ENCODE results near the gene SYNPO. TPM values are rescaled to one million over a fixed set of nuclear protein-coding genes. Genes with fewer than 3 reads are reported as not detected.

Gene SYNPO
- polyA plus RNA-seq, 1 donor (not counting 4 experiments of a cell fraction or from before 2014, with no cell fraction given), result 6.0 TPM

DNA sequence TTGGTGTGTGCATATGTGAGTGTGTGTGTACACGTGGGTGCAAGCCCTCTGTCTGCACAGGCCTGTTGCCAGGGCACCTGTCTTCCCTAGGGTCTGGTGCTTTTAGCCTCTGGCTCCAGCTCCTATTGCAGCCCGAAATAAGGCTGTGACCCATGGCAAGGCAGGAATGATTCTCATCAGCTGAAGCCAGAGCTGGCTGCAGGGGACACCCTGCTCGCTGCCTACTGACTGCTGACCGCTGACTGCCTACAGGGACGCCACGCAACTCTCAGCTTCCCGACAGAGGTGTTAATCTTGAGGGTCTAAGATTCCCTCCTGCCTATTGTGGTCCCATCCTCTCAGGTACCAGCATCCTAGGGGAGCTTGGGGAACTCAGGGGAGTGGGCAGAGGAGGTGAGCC, 20.6 kb downstream of the SYNPO start, which contains the start of gene MYOZ3:
MYOZ3 (plus strand) TSS at position 166 of the 400 bp plus-strand sequence. CDS start 1,691 bp downstream, outside the sequence.
- Histone ChIP-seq H3K27ac (ENCODE audit: control insufficient read depth, insufficient read depth, low read length) (no peak within 1 kb of the TSS), H3K36me3 (ENCODE audit: control insufficient read depth in 2 of 2, extremely low read depth in 1 of 2, insufficient read depth in 2 of 2, low read length in 2 of 2) (no peaks in the 10 kb centered on the region), H3K4me2 (ENCODE audit: control insufficient read depth, extremely low read depth, insufficient read depth, low read depth, low read length) (no peak within 1 kb of the TSS), H3K9me1 (ENCODE audit: control insufficient read depth, extremely low read depth, insufficient read depth, low read length) (no peaks in the 10 kb centered on the region), H3K27me3 (ENCODE audit: control insufficient read depth, extremely low read depth, insufficient read depth, low read length) (no peaks in the 10 kb centered on the region), H3K4me1 (ENCODE audit: control insufficient read depth, extremely low read depth, insufficient read depth, low read length) (peaks cover 14% of the 10 kb centered on the region), H3K4me3 (ENCODE audit: control insufficient read depth in 2 of 3, extremely low read depth in 1 of 3, insufficient read depth in 2 of 3, low read depth in 1 of 3, low read length in 3 of 3) (no peak within 1 kb of the TSS), H2AFZ (ENCODE audit: control insufficient read depth, low read length) (no peak within 1 kb of the TSS), H3K79me2 (ENCODE audit: control insufficient read depth, insufficient read depth, low read length) (no peaks in the 10 kb centered on the region), H4K20me1 (ENCODE audit: control insufficient read depth, extremely low read depth, insufficient read depth, low read length) (no peaks in the 10 kb centered on the region), H3K9ac (ENCODE audit: control insufficient read depth, extremely low read depth, insufficient read depth, low read length) (no peak within 1 kb of the TSS), H3K9me3 (ENCODE audit: control insufficient read depth, low read depth, low read length) (no peaks in the 10 kb centered on the region)
- dilution Hi-C loops (cut with MboI; ENCODE audit: extremely low pct_ligation_motif_present, low sequenced_read_pairs), result no loop called here
- TF ChIP-seq EZH2 (IDR thresholded peaks at IDR 0.05; ENCODE audit: low read length), result no peak
- TF ChIP-seq, protein P1, sequence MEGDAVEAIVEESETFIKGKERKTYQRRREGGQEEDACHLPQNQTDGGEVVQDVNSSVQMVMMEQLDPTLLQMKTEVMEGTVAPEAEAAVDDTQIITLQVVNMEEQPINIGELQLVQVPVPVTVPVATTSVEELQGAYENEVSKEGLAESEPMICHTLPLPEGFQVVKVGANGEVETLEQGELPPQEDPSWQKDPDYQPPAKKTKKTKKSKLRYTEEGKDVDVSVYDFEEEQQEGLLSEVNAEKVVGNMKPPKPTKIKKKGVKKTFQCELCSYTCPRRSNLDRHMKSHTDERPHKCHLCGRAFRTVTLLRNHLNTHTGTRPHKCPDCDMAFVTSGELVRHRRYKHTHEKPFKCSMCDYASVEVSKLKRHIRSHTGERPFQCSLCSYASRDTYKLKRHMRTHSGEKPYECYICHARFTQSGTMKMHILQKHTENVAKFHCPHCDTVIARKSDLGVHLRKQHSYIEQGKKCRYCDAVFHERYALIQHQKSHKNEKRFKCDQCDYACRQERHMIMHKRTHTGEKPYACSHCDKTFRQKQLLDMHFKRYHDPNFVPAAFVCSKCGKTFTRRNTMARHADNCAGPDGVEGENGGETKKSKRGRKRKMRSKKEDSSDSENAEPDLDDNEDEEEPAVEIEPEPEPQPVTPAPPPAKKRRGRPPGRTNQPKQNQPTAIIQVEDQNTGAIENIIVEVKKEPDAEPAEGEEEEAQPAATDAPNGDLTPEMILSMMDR (optimal IDR thresholded peaks at IDR 0.05 in 1 of 3, IDR thresholded peaks at IDR 0.05 in 1 of 3, conservative IDR thresholded peaks at IDR 0.05 in 1 of 3; ENCODE audit: extremely low read depth in 1 of 3, insufficient read depth in 2 of 3, low read length in 3 of 3), result no peak
- DNase-seq (ENCODE audit: low read depth, low spot score) (no peak), FAIRE-seq (no peak)

DNA sequence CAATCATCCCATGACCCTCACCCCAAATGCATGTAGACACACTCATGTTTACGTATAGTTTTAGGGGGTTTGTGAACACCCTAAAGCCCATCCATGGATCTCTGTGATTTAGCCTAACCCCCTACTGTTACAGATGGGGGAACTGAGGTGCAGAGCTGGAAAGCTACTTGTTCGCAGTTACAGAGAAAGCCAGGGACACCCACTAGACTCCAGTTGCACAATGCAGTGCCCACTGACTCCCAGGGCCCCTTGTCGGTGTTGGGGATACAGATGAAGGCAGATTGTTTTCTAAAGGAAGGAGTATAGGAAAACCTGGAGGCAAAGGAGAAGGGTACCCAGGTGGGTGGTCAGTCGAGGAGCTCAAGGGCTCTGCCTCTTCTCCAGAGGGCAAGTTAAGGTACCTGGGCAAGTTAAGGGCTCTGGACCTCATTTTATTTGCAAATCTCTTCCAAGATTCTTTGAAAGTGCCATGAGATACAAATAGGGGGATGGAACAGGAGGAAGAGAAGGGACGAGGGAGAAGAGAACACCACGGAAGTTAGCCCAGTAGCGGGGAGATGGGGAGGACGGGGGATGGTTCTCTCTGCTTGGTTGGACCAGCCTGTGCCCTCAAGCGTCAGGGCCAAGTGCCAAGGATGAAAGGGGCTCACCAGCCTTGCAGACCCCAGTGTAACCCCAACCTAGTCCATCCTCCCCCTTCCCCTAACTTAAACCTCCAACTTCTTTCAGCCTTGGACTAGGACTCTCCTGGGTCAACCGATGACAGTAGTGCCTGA, 21.5 kb downstream of the SYNPO start:
- Histone ChIP-seq H3K4me1 (ENCODE audit: control insufficient read depth, extremely low read depth, insufficient read depth, low read length) (peaks cover 14% of the 10 kb centered on the region), H3K27ac (ENCODE audit: control insufficient read depth, insufficient read depth, low read length) (no peak overlapping the region), H3K9me1 (ENCODE audit: control insufficient read depth, extremely low read depth, insufficient read depth, low read length) (no peaks in the 10 kb centered on the region), H3K27me3 (ENCODE audit: control insufficient read depth, extremely low read depth, insufficient read depth, low read length) (no peaks in the 10 kb centered on the region), H3K36me3 (ENCODE audit: control insufficient read depth in 2 of 2, extremely low read depth in 1 of 2, insufficient read depth in 2 of 2, low read length in 2 of 2) (no peaks in the 10 kb centered on the region), H4K20me1 (ENCODE audit: control insufficient read depth, extremely low read depth, insufficient read depth, low read length) (no peaks in the 10 kb centered on the region), H2AFZ (ENCODE audit: control insufficient read depth, low read length) (no peak overlapping the region), H3K9me3 (ENCODE audit: control insufficient read depth, low read depth, low read length) (no peaks in the 10 kb centered on the region), H3K4me3 (ENCODE audit: control insufficient read depth in 2 of 3, extremely low read depth in 1 of 3, insufficient read depth in 2 of 3, low read depth in 1 of 3, low read length in 3 of 3) (no peak overlapping the region), H3K9ac (ENCODE audit: control insufficient read depth, extremely low read depth, insufficient read depth, low read length) (no peak overlapping the region), H3K4me2 (ENCODE audit: control insufficient read depth, extremely low read depth, insufficient read depth, low read depth, low read length) (no peak overlapping the region), H3K79me2 (ENCODE audit: control insufficient read depth, insufficient read depth, low read length) (no peaks in the 10 kb centered on the region)
- no peak for TF ChIP-seq EZH2 (IDR thresholded peaks at IDR 0.05; ENCODE audit: low read length)
- TF ChIP-seq, protein P1 (optimal IDR thresholded peaks at IDR 0.05 in 1 of 3, IDR thresholded peaks at IDR 0.05 in 1 of 3, conservative IDR thresholded peaks at IDR 0.05 in 1 of 3; ENCODE audit: extremely low read depth in 1 of 3, insufficient read depth in 2 of 3, low read length in 3 of 3), result no peak
- dilution Hi-C loops (cut with MboI; ENCODE audit: extremely low pct_ligation_motif_present, low sequenced_read_pairs), result no loop called here
- FAIRE-seq (no peak), DNase-seq (ENCODE audit: low read depth, low spot score) (no peak)
